ENCODE measurements around the gene HRH2.
"Not testable (repeated sequence)": the region's sequence is repeated elsewhere in the genome, so short reads cannot be mapped to it uniquely, and the experiment has no call there.

The HRH2 gene

GRCh38 chr5:175657593-175658271, at the start of gene HRH2:
Gene HRH2, plus strand, starts transcription at chr5:175658071. Its CDS starts 25,163 bp downstream, at chr5:175683234.
- DNase-seq (ENCODE audit: low spot score) = no peak

GRCh38 chr5:175609526-175609925, 48.3 kb upstream of the HRH2 start:
- DNase-seq (ENCODE audit: low spot score) = no peak

GRCh38 chr5:175610381-175610780, 47.5 kb upstream of the HRH2 start:
- DNase-seq (ENCODE audit: low spot score) = no peak

- no peak for DNase-seq (ENCODE audit: low spot score)
Observed at GRCh38 chr5:175610898-175611297, 47.0 kb upstream of the HRH2 start.

GRCh38 chr5:175614223-175614815, 43.6 kb upstream of the HRH2 start:
- DNase-seq (ENCODE audit: low spot score) = no peak

GRCh38 chr5:175614861-175615260, 43.0 kb upstream of the HRH2 start:
- DNase-seq (ENCODE audit: low spot score) = no peak

- DNase-seq (ENCODE audit: low spot score) = no peak
Observed at GRCh38 chr5:175616083-175616482, 41.8 kb upstream of the HRH2 start.

GRCh38 chr5:175616527-175616926, 41.3 kb upstream of the HRH2 start:
- not testable (repeated sequence) for DNase-seq (ENCODE audit: low spot score)

GRCh38 chr5:175617447-175617846, 40.4 kb upstream of the HRH2 start:
- DNase-seq (ENCODE audit: low spot score) = peak; percentile 15

- DNase-seq (ENCODE audit: low spot score) = no peak
Observed at GRCh38 chr5:175620527-175620926, 37.3 kb upstream of the HRH2 start.

GRCh38 chr5:175621971-175622370, 35.9 kb upstream of the HRH2 start:
- no peak for DNase-seq (ENCODE audit: low spot score)

- DNase-seq (ENCODE audit: low spot score) = no peak
Observed at GRCh38 chr5:175623088-175623487, 34.8 kb upstream of the HRH2 start.

- no peak for DNase-seq (ENCODE audit: low spot score)
Observed at GRCh38 chr5:175624316-175624715, 33.6 kb upstream of the HRH2 start.

- DNase-seq (ENCODE audit: low spot score) = no peak
Observed at GRCh38 chr5:175627005-175627404, 30.9 kb upstream of the HRH2 start.

GRCh38 chr5:175627739-175628138, 30.1 kb upstream of the HRH2 start:
- no peak for DNase-seq (ENCODE audit: low spot score)

- no peak for DNase-seq (ENCODE audit: low spot score)
Observed at GRCh38 chr5:175628668-175629067, 29.2 kb upstream of the HRH2 start.

- no peak for DNase-seq (ENCODE audit: low spot score)
Observed at GRCh38 chr5:175629261-175629660, 28.6 kb upstream of the HRH2 start.

GRCh38 chr5:175629793-175630192, 28.1 kb upstream of the HRH2 start:
- DNase-seq (ENCODE audit: low spot score) = no peak

GRCh38 chr5:175635854-175636584, 21.9 kb upstream of the HRH2 start:
- no peak for DNase-seq (ENCODE audit: low spot score)

GRCh38 chr5:175638305-175638704, 19.6 kb upstream of the HRH2 start:
- no peak for DNase-seq (ENCODE audit: low spot score)

GRCh38 chr5:175640106-175640775, 17.6 kb upstream of the HRH2 start:
- no peak for DNase-seq (ENCODE audit: low spot score)

- no peak for DNase-seq (ENCODE audit: low spot score)
Observed at GRCh38 chr5:175642998-175643397, 14.9 kb upstream of the HRH2 start.

- no peak for DNase-seq (ENCODE audit: low spot score)
Observed at GRCh38 chr5:175646251-175646650, 11.6 kb upstream of the HRH2 start.

Measured in HuH-7 (cell line).